H1 (cell line): ENCODE measurements around the gene GRK3.

Experiments
- EZH2 ChIP-seq: fragments of 200-600 bp; sonication (generic); IDR thresholded peaks from 2 replicates; pipeline ENCODE4 v1.7.1; 2012; ENCODE audit warnings: low read depth, mild to moderate bottlenecking, moderate library complexity, low read length, inconsistent platforms; ENCODE audit not compliant: severe bottlenecking
- HDAC6 ChIP-seq: IDR thresholded peaks from one replicate; pipeline ENCODE4 v1.7.1; 2012; ENCODE audit warnings: low read depth, mild to moderate bottlenecking, inconsistent platforms, low read length, moderate library complexity
- KDM1A ChIP-seq: fragments of 200-600, 300-600 bp; sonication (generic); IDR thresholded peaks from 2 replicates; pipeline ENCODE4 v1.7.1; 2016; ENCODE audit warnings: mild to moderate bottlenecking, low read length, borderline replicate concordance
- MAFK ChIP-seq: IDR thresholded peaks from 2 replicates; pipeline ENCODE4 v1.6.1; 2012; ENCODE audit warnings: low read depth, mild to moderate bottlenecking, improper control_type of control experiment, low read length
- POLR2A ChIP-seq, 2 experiments: IDR thresholded peaks; 1 replicate in 1 of 2; 2 replicates in 1 of 2; pipeline ENCODE4 v1.6.1; 2011; ENCODE audit warnings: low read depth in 2 of 2, low read length in 2 of 2, mild to moderate bottlenecking in 2 of 2; ENCODE audit errors: control extremely low read depth in 1 of 2
- RAD21 ChIP-seq, 2 experiments: IDR thresholded peaks in 1 of 2; conservative IDR thresholded peaks in 1 of 2; 2 replicates each; pipeline ENCODE4 v1.6.1; 2011; ENCODE audit warnings: low read depth in 2 of 2, low read length in 2 of 2, improper control_type of control experiment in 1 of 2, inconsistent platforms in 1 of 2, mild to moderate bottlenecking in 1 of 2, moderate library complexity in 1 of 2
- SAP30 ChIP-seq: fragments of 300-600 bp; sonication (generic); IDR thresholded peaks from 2 replicates; pipeline ENCODE4 v1.7.1; 2012; ENCODE audit warnings: low read length, moderate library complexity, mild to moderate bottlenecking, inconsistent platforms; ENCODE audit not compliant: insufficient read depth, insufficient replicate concordance
- SP1 ChIP-seq: IDR thresholded peaks from 2 replicates; pipeline ENCODE4 v1.6.1; 2011; ENCODE audit warnings: low read depth, low read length
- ZNF274 ChIP-seq: IDR thresholded peaks from 2 replicates; pipeline ENCODE4 v1.7.0; 2012; ENCODE audit warnings: low read length, borderline replicate concordance; ENCODE audit errors: extremely low read depth
- TF ChIP-seq, protein P1 (sequence below), 3 experiments: IDR thresholded peaks; 1 replicate in 2 of 3; 2 replicates in 1 of 3; pipeline versions ENCODE4 v1.5.1 to v1.6.1; 2011; ENCODE audit warnings: low read length in 3 of 3, mild to moderate bottlenecking in 3 of 3, inconsistent platforms in 2 of 3, low read depth in 1 of 3, moderate library complexity in 1 of 3; ENCODE audit not compliant: insufficient read depth in 1 of 3; ENCODE audit errors: control extremely low read depth in 1 of 3
- TF ChIP-seq, protein P2 (sequence below): IDR thresholded peaks from 2 replicates; pipeline ENCODE4 v1.6.1; 2011; ENCODE audit warnings: low read depth, mild to moderate bottlenecking, low read length; ENCODE audit not compliant: insufficient read depth
- TF ChIP-seq, protein P3 (sequence below): IDR thresholded peaks from 2 replicates; pipeline ENCODE4 v1.6.1; 2011; ENCODE audit warnings: low read length, improper control_type of control experiment
- TF ChIP-seq, protein P4 (sequence below): IDR thresholded peaks from 2 replicates; pipeline ENCODE4 v1.6.1; 2012; ENCODE audit warnings: inconsistent platforms

DNA sequence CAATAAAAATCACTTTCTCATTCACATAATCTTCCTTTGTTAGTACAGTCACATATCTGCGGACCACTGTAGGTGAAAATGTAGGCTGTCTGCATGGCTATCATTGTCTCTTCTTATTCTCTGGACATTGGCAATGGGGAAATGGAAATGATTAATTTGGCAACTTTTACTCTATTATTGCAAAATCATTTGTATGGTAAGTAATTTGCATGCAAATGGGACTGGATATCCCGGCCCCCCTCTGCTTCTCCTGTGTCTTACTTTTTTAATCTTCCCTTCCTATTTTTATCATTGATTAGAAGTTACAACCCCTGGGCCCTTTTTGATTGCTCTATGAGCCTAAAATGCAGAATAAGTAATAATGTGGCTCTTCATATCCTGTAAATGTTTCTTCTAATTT is 6.0 kb downstream of the GRK3 start:
- TF ChIP-seq, protein P1, sequence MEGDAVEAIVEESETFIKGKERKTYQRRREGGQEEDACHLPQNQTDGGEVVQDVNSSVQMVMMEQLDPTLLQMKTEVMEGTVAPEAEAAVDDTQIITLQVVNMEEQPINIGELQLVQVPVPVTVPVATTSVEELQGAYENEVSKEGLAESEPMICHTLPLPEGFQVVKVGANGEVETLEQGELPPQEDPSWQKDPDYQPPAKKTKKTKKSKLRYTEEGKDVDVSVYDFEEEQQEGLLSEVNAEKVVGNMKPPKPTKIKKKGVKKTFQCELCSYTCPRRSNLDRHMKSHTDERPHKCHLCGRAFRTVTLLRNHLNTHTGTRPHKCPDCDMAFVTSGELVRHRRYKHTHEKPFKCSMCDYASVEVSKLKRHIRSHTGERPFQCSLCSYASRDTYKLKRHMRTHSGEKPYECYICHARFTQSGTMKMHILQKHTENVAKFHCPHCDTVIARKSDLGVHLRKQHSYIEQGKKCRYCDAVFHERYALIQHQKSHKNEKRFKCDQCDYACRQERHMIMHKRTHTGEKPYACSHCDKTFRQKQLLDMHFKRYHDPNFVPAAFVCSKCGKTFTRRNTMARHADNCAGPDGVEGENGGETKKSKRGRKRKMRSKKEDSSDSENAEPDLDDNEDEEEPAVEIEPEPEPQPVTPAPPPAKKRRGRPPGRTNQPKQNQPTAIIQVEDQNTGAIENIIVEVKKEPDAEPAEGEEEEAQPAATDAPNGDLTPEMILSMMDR (IDR thresholded peaks at IDR 0.05; ENCODE audit: control extremely low read depth in 1 of 3, insufficient read depth in 1 of 3, low read depth in 1 of 3, low read length in 3 of 3) = no peak
- TF ChIP-seq SP1 (no peak), ZNF274 (no peak), SAP30 (no peak), KDM1A (no peak), POLR2A (IDR thresholded peaks at IDR 0.05; ENCODE audit: control extremely low read depth in 1 of 2, low read depth in 2 of 2, low read length in 2 of 2) (no peak), MAFK (no peak), RAD21 (IDR thresholded peaks at IDR 0.05 in 1 of 2, conservative IDR thresholded peaks at IDR 0.05 in 1 of 2; ENCODE audit: low read depth in 2 of 2, low read length in 2 of 2) (no peak), EZH2 (no peak), HDAC6 (no peak)
- TF ChIP-seq, protein P2, sequence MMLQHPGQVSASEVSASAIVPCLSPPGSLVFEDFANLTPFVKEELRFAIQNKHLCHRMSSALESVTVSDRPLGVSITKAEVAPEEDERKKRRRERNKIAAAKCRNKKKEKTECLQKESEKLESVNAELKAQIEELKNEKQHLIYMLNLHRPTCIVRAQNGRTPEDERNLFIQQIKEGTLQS = no peak
- TF ChIP-seq, protein P3, sequence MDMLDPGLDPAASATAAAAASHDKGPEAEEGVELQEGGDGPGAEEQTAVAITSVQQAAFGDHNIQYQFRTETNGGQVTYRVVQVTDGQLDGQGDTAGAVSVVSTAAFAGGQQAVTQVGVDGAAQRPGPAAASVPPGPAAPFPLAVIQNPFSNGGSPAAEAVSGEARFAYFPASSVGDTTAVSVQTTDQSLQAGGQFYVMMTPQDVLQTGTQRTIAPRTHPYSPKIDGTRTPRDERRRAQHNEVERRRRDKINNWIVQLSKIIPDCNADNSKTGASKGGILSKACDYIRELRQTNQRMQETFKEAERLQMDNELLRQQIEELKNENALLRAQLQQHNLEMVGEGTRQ = no peak
- TF ChIP-seq, protein P4, sequence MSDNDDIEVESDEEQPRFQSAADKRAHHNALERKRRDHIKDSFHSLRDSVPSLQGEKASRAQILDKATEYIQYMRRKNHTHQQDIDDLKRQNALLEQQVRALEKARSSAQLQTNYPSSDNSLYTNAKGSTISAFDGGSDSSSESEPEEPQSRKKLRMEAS = no peak
